H1 (cell line): ENCODE results near the gene CACNA1C. TPM values are rescaled to one million over a fixed set of nuclear protein-coding genes. Genes with fewer than 3 reads are reported as not detected.
A peak's percentile ranks its signal among the peaks of the same experiment; 100 is the strongest.

ENCODE experiments used
- CTCF ChIA-PET: fragments of 300-600 bp; sonication (Branson Sonifier 250); formaldehyde crosslinking; loops from one replicate; lab custom pipeline; 2021; ENCODE audit not compliant: partially characterized antibody; lab: Charles Lee
- POLR2A ChIA-PET: fragments of 300-600 bp; sonication (Branson Sonifier 250); formaldehyde crosslinking; loops from one replicate; lab custom pipeline; 2021; ENCODE audit warnings: inconsistent platforms; ENCODE audit not compliant: partially characterized antibody; lab: Charles Lee
- DNase-seq, 2 experiments: peaks; one replicate each; pipeline versions ENCODE4 v3.0.0 to v3.0.0-alpha.2; 2010 to 2022; ENCODE audit warnings: low spot score in 2 of 2, low read depth in 1 of 2, mixed read lengths in 1 of 2
- FAIRE-seq: peaks from 2 replicates; lab custom pipeline; 2011; peaks lifted over from hg19 to GRCh38; lab: Jason Lieb, UNC
- H2AFZ ChIP-seq: 2 replicates; pipeline ENCODE4 v1.8.1; 2012; ENCODE audit warnings: low read length, inconsistent platforms
- H2AK5ac ChIP-seq: 2 replicates; pipeline ENCODE4 v1.6.1; 2013; ENCODE audit warnings: low read depth, low read length
- H2BK120ac ChIP-seq: replicated peaks from 2 replicates; pipeline ENCODE3; 2013; ENCODE audit warnings: low read depth, low read length, inconsistent platforms
- H2BK12ac ChIP-seq: 2 replicates; pipeline ENCODE4 v1.6.1; 2013; ENCODE audit warnings: low read depth, low read length
- H2BK15ac ChIP-seq: 2 replicates; pipeline ENCODE4 v1.6.1; 2013; ENCODE audit warnings: low read length
- H2BK20ac ChIP-seq: 2 replicates; pipeline ENCODE4 v1.6.1; 2013; ENCODE audit warnings: low read length
- H2BK5ac ChIP-seq: 2 replicates; pipeline ENCODE4 v1.6.1; 2013; ENCODE audit warnings: low read depth, low read length
- H3K14ac ChIP-seq: 2 replicates; pipeline ENCODE4 v1.6.1; 2013; ENCODE audit warnings: inconsistent platforms; ENCODE audit not compliant: insufficient read length
- H3K18ac ChIP-seq: 2 replicates; pipeline ENCODE4 v1.6.1; 2013; ENCODE audit warnings: low read length; ENCODE audit errors: extremely low read depth
- H3K23ac ChIP-seq: 2 replicates; pipeline ENCODE4 v1.6.1; 2013; ENCODE audit warnings: inconsistent platforms; ENCODE audit not compliant: insufficient read length
- H3K23me2 ChIP-seq: 2 replicates; pipeline ENCODE4 v1.6.1; 2013; ENCODE audit warnings: low read depth, low read length
- H3K27ac ChIP-seq: 2 replicates; pipeline ENCODE4 v1.6.1; 2011; ENCODE audit warnings: low read depth, low read length, inconsistent platforms
- H3K27me3 ChIP-seq, 4 experiments: replicated peaks in 1 of 4; 1 replicate in 1 of 4; 2 replicates in 3 of 4; pipeline versions ENCODE4 v1.6.1 to v1.8.1; 2011 to 2013; ENCODE audit warnings: low read length in 3 of 4, mild to moderate bottlenecking in 3 of 4, inconsistent platforms in 2 of 4, mixed read lengths in 2 of 4, moderate library complexity in 1 of 4; ENCODE audit not compliant: control insufficient read depth in 3 of 4, insufficient read depth in 3 of 4; ENCODE audit errors: extremely low read depth in 1 of 4
- H3K36me3 ChIP-seq, 4 experiments: 2 replicates each; pipeline versions ENCODE4 v1.6.1 to v1.8.1; 2011 to 2013; ENCODE audit warnings: mild to moderate bottlenecking in 4 of 4, low read length in 3 of 4, moderate library complexity in 2 of 4, control low read depth in 1 of 4, inconsistent platforms in 1 of 4; ENCODE audit not compliant: insufficient read depth in 4 of 4, control insufficient read depth in 2 of 4
- H3K4ac ChIP-seq: replicated peaks from 2 replicates; pipeline ENCODE3; 2013; ENCODE audit warnings: low read length, low read depth, mixed read lengths, inconsistent platforms; ENCODE audit not compliant: insufficient read length
- H3K4me1 ChIP-seq, 4 experiments: replicated peaks in 1 of 4; 1 replicate in 1 of 4; 2 replicates in 3 of 4; pipeline versions ENCODE4 v1.6.1 to v1.8.1; 2011 to 2013; ENCODE audit warnings: low read length in 3 of 4, inconsistent platforms in 2 of 4, mixed read lengths in 1 of 4; ENCODE audit not compliant: insufficient read depth in 4 of 4, control insufficient read depth in 3 of 4
- H3K4me2 ChIP-seq, 2 experiments: 2 replicates each; pipeline versions ENCODE4 v1.6.1 to v1.8.1; 2011 to 2013; ENCODE audit warnings: low read depth in 2 of 2, low read length in 2 of 2, control low read depth in 1 of 2, inconsistent platforms in 1 of 2, mild to moderate bottlenecking in 1 of 2; ENCODE audit not compliant: insufficient read depth in 1 of 2
- H3K4me3 ChIP-seq, 4 experiments: fragments of 200-600, 300-600 bp in 1 of 4; sonication (generic), shearing (Covaris generic), sonication (Bioruptor Twin) in 1 of 4; 2 replicates each; pipeline versions ENCODE4 v1.5.1 to v1.8.1; 2011 to 2016; ENCODE audit warnings: low read length in 4 of 4, low read depth in 3 of 4, control low read depth in 2 of 4, inconsistent platforms in 2 of 4, mild to moderate bottlenecking in 2 of 4, mixed read lengths in 1 of 4, moderate library complexity in 1 of 4; ENCODE audit not compliant: insufficient read depth in 2 of 4; ENCODE audit errors: extremely low read depth in 1 of 4
- H3K56ac ChIP-seq: replicated peaks from 2 replicates; pipeline ENCODE3; 2013; ENCODE audit warnings: low read depth, mild to moderate bottlenecking, mixed read lengths, low read length, inconsistent platforms; ENCODE audit not compliant: insufficient read length
- H3K79me1 ChIP-seq: 2 replicates; pipeline ENCODE4 v1.6.1; 2013; ENCODE audit warnings: low read depth, low read length, control low read depth
- H3K79me2 ChIP-seq, 2 experiments: 2 replicates each; pipeline versions ENCODE4 v1.6.1 to v1.8.1; 2012 to 2013; ENCODE audit warnings: low read length in 2 of 2, mild to moderate bottlenecking in 2 of 2, inconsistent platforms in 1 of 2; ENCODE audit not compliant: insufficient read depth in 2 of 2, control insufficient read depth in 1 of 2
- H3K9ac ChIP-seq, 4 experiments: replicated peaks in 1 of 4; 1 replicate in 1 of 4; 2 replicates in 3 of 4; pipeline versions ENCODE4 v1.6.1 to v1.8.1; 2011 to 2013; ENCODE audit warnings: low read depth in 3 of 4, low read length in 3 of 4, control low read depth in 2 of 4, mild to moderate bottlenecking in 2 of 4, moderate library complexity in 2 of 4, inconsistent platforms in 1 of 4; ENCODE audit errors: extremely low read depth in 1 of 4
- H3K9me3 ChIP-seq, 2 experiments: 2 replicates each; pipeline versions ENCODE4 v1.6.1 to v1.8.1; 2012 to 2013; ENCODE audit warnings: mild to moderate bottlenecking in 2 of 2, moderate library complexity in 2 of 2, control low read depth in 1 of 2, inconsistent platforms in 1 of 2, low read depth in 1 of 2, low read length in 1 of 2, mixed read lengths in 1 of 2; ENCODE audit not compliant: insufficient read depth in 2 of 2
- H4K20me1 ChIP-seq, 2 experiments: replicated peaks in 1 of 2; 2 replicates each; pipeline versions ENCODE3 to v1.8.1; 2011 to 2013; ENCODE audit warnings: inconsistent platforms in 2 of 2, low read length in 2 of 2, mild to moderate bottlenecking in 1 of 2; ENCODE audit not compliant: insufficient read depth in 2 of 2, control insufficient read depth in 1 of 2
- H4K5ac ChIP-seq: 2 replicates; pipeline ENCODE4 v1.6.1; 2013; ENCODE audit warnings: low read length, low read depth, mixed read lengths, inconsistent platforms; ENCODE audit not compliant: insufficient read length
- H4K8ac ChIP-seq: 2 replicates; pipeline ENCODE4 v1.8.0; 2013; ENCODE audit warnings: mild to moderate bottlenecking, moderate library complexity, low read length, inconsistent platforms; ENCODE audit not compliant: insufficient read depth; ENCODE audit errors: extremely low read depth
- H4K91ac ChIP-seq: replicated peaks from 2 replicates; pipeline ENCODE3; 2013; ENCODE audit warnings: low read length, mixed read lengths, inconsistent platforms; ENCODE audit not compliant: insufficient read length
- CBX5 ChIP-seq: fragments of 300-800, 300-1000 bp; sonication (generic); IDR thresholded peaks from 2 replicates; pipeline ENCODE4 v1.7.1; 2016; ENCODE audit warnings: antibody characterized with exemption, low read length, low read depth
- CBX8 ChIP-seq: fragments of 300-800, 300-1000 bp; sonication (generic); IDR thresholded peaks from 2 replicates; pipeline ENCODE4 v1.7.1; 2016; ENCODE audit warnings: low read depth, low read length, borderline replicate concordance
- E2F6 ChIP-seq: IDR thresholded peaks from 2 replicates; pipeline ENCODE4 v1.6.1; 2012; ENCODE audit warnings: inconsistent platforms
- GABPA ChIP-seq: IDR thresholded peaks from 2 replicates; pipeline ENCODE4 v1.6.1; 2011; ENCODE audit warnings: mild to moderate bottlenecking, low read length, moderate library complexity, borderline replicate concordance; ENCODE audit not compliant: insufficient read depth
- NANOG ChIP-seq: IDR thresholded peaks from 2 replicates; pipeline ENCODE4 v1.6.1; 2011; ENCODE audit warnings: low read length, low read depth, mild to moderate bottlenecking, inconsistent platforms; ENCODE audit not compliant: insufficient read depth, poor library complexity, severe bottlenecking
- NRF1 ChIP-seq: IDR thresholded peaks from 2 replicates; pipeline ENCODE4 v1.6.1; 2011; ENCODE audit warnings: mild to moderate bottlenecking, low read depth, low read length, improper control_type of control experiment
- POLR2A ChIP-seq, 2 experiments: IDR thresholded peaks; 1 replicate in 1 of 2; 2 replicates in 1 of 2; pipeline ENCODE4 v1.6.1; 2011; ENCODE audit warnings: low read depth in 2 of 2, low read length in 2 of 2, mild to moderate bottlenecking in 2 of 2; ENCODE audit errors: control extremely low read depth in 1 of 2
- RNF2 ChIP-seq: fragments of 200-900, 300-1000 bp; sonication (generic); IDR thresholded peaks from 2 replicates; pipeline ENCODE4 v1.7.1; 2016; ENCODE audit warnings: borderline replicate concordance, low read depth, mild to moderate bottlenecking, antibody characterized with exemption, low read length; ENCODE audit not compliant: poor library complexity, severe bottlenecking; ENCODE audit errors: missing control alignments
- SIN3A ChIP-seq, 2 experiments: IDR thresholded peaks in 1 of 2; conservative IDR thresholded peaks in 1 of 2; 2 replicates each; pipeline ENCODE4 v1.6.1; 2011 to 2012; ENCODE audit warnings: low read length in 2 of 2, improper control_type of control experiment in 1 of 2, low read depth in 1 of 2, mild to moderate bottlenecking in 1 of 2
- SP1 ChIP-seq: IDR thresholded peaks from 2 replicates; pipeline ENCODE4 v1.6.1; 2011; ENCODE audit warnings: low read depth, low read length
- ZNF274 ChIP-seq: IDR thresholded peaks from 2 replicates; pipeline ENCODE4 v1.7.0; 2012; ENCODE audit warnings: low read length, borderline replicate concordance; ENCODE audit errors: extremely low read depth
- WGBS, 2 experiments: shearing (Covaris generic) in 1 of 2; methylation state at CpG; one replicate each; pipeline versions ENCODE4 v1.1.6 to v1.1.7; 2013 to 2015; ENCODE audit warnings: low lambda C conversion rate in 2 of 2, mixed read lengths in 2 of 2, inconsistent platforms in 1 of 2, low coverage in 1 of 2, missing lambda C conversion rate in 1 of 2; ENCODE audit not compliant: insufficient replicate concordance in 2 of 2, insufficient coverage in 1 of 2, insufficient read length in 1 of 2; ENCODE audit errors: extremely low coverage in 1 of 2, missing lambda C conversion rate in 1 of 2; 5-methylcytosine and 5-hydroxymethylcytosine counted together
- polyA plus RNA-seq, 7 experiments: library from polyadenylated mRNA; depleted of rRNA in 3 of 7; stranded (reverse) in 5 of 7; unstranded in 2 of 7; fragments of >200 nt in 5 of 7; fragments of 200-250 nt in 2 of 7; gene quantifications; 1 replicate in 5 of 7; 2 replicates in 1 of 7; 4 replicates in 1 of 7; pipeline versions ENCODE4 v1.2.1 to v1.2.3, GENCODE V29; 2011 to 2013; ENCODE audit warnings: missing spikeins in 2 of 7, mixed read lengths in 2 of 7
- total RNA-seq: library from RNA; stranded (reverse); fragmentation: NEBNext Ultra II Directional; extraction: Animal tissue kit (Norgen Biotek cat#: 25700); gene quantifications from 2 replicates; pipeline ENCODE4 v1.2.1, GENCODE V29; 2021

The CACNA1C gene
- total and polyA plus RNA-seq, 2 of the 8 experiments (the other 6 are each of a cell fraction or from before 2014, with no cell fraction given) = 1.3 TPM

GRCh38 chr12:2633176-2633824 lies 580.5 kb downstream of the CACNA1C start:
- Histone ChIP-seq H3K18ac (no peak overlapping the region), H2BK5ac (no peak overlapping the region), H3K9ac (no peak overlapping the region), H3K4me3 (no peak overlapping the region), H3K23ac (no peak overlapping the region), H3K36me3 (no peaks in the 10 kb centered on the region), H2BK120ac (no peak overlapping the region), H2BK20ac (no peak overlapping the region), H3K56ac (no peak overlapping the region), H3K9me3 (no peaks in the 10 kb centered on the region), H2BK15ac (no peak overlapping the region), H2AK5ac (peak overlapping the region; percentile 31; the same call in 1 of the 2 replicates)
- ChIA-PET CTCF (interaction anchor here (0.6 to 2.5 kb wide), 5 partner anchors 13 to 277 kb away, joined by 3 to 7 read pairs (median 3); no protein-coding TSS in a partner anchor), POLR2A (no interaction called here)
- 83% methylated on average over 16 of the region's 16 CpGs; no CpG with 5 or more reads in 1 of the 2 experiments for WGBS, 2 experiments
- DNase-seq = no peak
- no peak for FAIRE-seq
- no peak for TF ChIP-seq SP1
- no peak for TF ChIP-seq NRF1
- no peak for TF ChIP-seq SIN3A (conservative IDR thresholded peaks at IDR 0.05 in 1 of 2, IDR thresholded peaks at IDR 0.05 in 1 of 2; ENCODE audit: low read depth in 1 of 2, low read length in 2 of 2)
- no peak for TF ChIP-seq CBX8
- TF ChIP-seq POLR2A (IDR thresholded peaks at IDR 0.05; ENCODE audit: control extremely low read depth in 1 of 2, low read depth in 2 of 2, low read length in 2 of 2) = no peak
- TF ChIP-seq RNF2 = no peak
- TF ChIP-seq ZNF274 = no peak
- TF ChIP-seq GABPA = no peak
- no peak for TF ChIP-seq CBX5
- no peak for TF ChIP-seq NANOG
- no peak for TF ChIP-seq E2F6
- TF ChIP-seq, all 59 proteins: peak for 0
- H3K4me2 ChIP-seq = no peak overlapping the region
- H4K20me1 ChIP-seq = no peaks in the 10 kb centered on the region
- H4K8ac ChIP-seq = no peak overlapping the region; the same call in 1 of the 2 replicates
- H3K23me2 ChIP-seq = no peaks in the 10 kb centered on the region
- H3K27me3 ChIP-seq = no peaks in the 10 kb centered on the region
- no peak overlapping the region for H4K91ac ChIP-seq
- no peak overlapping the region for H3K4ac ChIP-seq
- no peak overlapping the region for H4K5ac ChIP-seq
- H2AFZ ChIP-seq = no peak overlapping the region
- H3K4me1 ChIP-seq = no peaks in the 10 kb centered on the region
- H3K79me1 ChIP-seq = no peaks in the 10 kb centered on the region
- H3K79me2 ChIP-seq = no peaks in the 10 kb centered on the region
- H2BK12ac ChIP-seq = no peak overlapping the region
- no peak overlapping the region for H3K14ac ChIP-seq
- no peak overlapping the region for H3K27ac ChIP-seq
